ENCODE results near the gene CCDC38.

The CCDC38 gene

GRCh38 chr12:95982602-95983001 is 40.2 kb upstream of the CCDC38 start:
- no peak overlapping the region for H2AFZ ChIP-seq (ENCODE audit: low read length)
- H3K4me1 ChIP-seq (ENCODE audit: insufficient read depth, low read length, severe bottlenecking), result no peaks in the 10 kb centered on the region
- TF ChIP-seq CTCF (IDR thresholded peaks at IDR 0.05; ENCODE audit: low read length) (no peak), EZH2 (IDR thresholded peaks at IDR 0.05; ENCODE audit: borderline replicate concordance, low read length) (no peak)
- H3K4me3 ChIP-seq (ENCODE audit: low read depth, low read length, poor library complexity, severe bottlenecking), result no peak overlapping the region
- no peaks in the 10 kb centered on the region for H4K20me1 ChIP-seq (ENCODE audit: insufficient read depth, low read length)
- no peak overlapping the region for H3K9ac ChIP-seq (ENCODE audit: low read length)
- no peak overlapping the region for H3K27ac ChIP-seq (ENCODE audit: low read depth, low read length, poor library complexity, severe bottlenecking)
- H3K4me2 ChIP-seq (ENCODE audit: low read length), result no peak overlapping the region
- H3K9me3 ChIP-seq (ENCODE audit: low read length), result no peaks in the 10 kb centered on the region
- no peaks in the 10 kb centered on the region for H3K79me2 ChIP-seq (ENCODE audit: insufficient read depth, low read length)
- no peaks in the 10 kb centered on the region for H3K36me3 ChIP-seq (ENCODE audit: insufficient read depth, low read length)
- H3K27me3 ChIP-seq (ENCODE audit: insufficient read depth, low read length), result no peaks in the 10 kb centered on the region
- H3F3A ChIP-seq (ENCODE audit: insufficient read depth, low read length), result no peaks in the 10 kb centered on the region
- no peaks in the 10 kb centered on the region for H3K9me2 ChIP-seq (ENCODE audit: low read depth, low read length)

- Histone ChIP-seq H3K9me2 (ENCODE audit: low read depth, low read length) (no peaks in the 10 kb centered on the region), H3K9ac (ENCODE audit: low read length) (no peak overlapping the region), H3K27ac (ENCODE audit: low read depth, low read length, poor library complexity, severe bottlenecking) (no peak overlapping the region), H3K4me2 (ENCODE audit: low read length) (no peak overlapping the region), H4K20me1 (ENCODE audit: insufficient read depth, low read length) (no peaks in the 10 kb centered on the region), H2AFZ (ENCODE audit: low read length) (no peak overlapping the region), H3K9me3 (ENCODE audit: low read length) (no peaks in the 10 kb centered on the region), H3K36me3 (ENCODE audit: insufficient read depth, low read length) (no peaks in the 10 kb centered on the region), H3K79me2 (ENCODE audit: insufficient read depth, low read length) (no peaks in the 10 kb centered on the region), H3K27me3 (ENCODE audit: insufficient read depth, low read length) (no peaks in the 10 kb centered on the region), H3F3A (ENCODE audit: insufficient read depth, low read length) (no peaks in the 10 kb centered on the region), H3K4me1 (ENCODE audit: insufficient read depth, low read length, severe bottlenecking) (no peaks in the 10 kb centered on the region), H3K4me3 (ENCODE audit: low read depth, low read length, poor library complexity, severe bottlenecking) (no peak overlapping the region)
- TF ChIP-seq EZH2 (IDR thresholded peaks at IDR 0.05; ENCODE audit: borderline replicate concordance, low read length) (no peak), CTCF (IDR thresholded peaks at IDR 0.05; ENCODE audit: low read length) (no peak)
Observed at GRCh38 chr12:95980437-95980836, 38.0 kb upstream of the CCDC38 start.

GRCh38 chr12:95978774-95979173 is 36.4 kb upstream of the CCDC38 start:
- Histone ChIP-seq H3K9me2 (ENCODE audit: low read depth, low read length) (no peaks in the 10 kb centered on the region), H3K27ac (ENCODE audit: low read depth, low read length, poor library complexity, severe bottlenecking) (no peak overlapping the region), H3K4me3 (ENCODE audit: low read depth, low read length, poor library complexity, severe bottlenecking) (no peak overlapping the region), H4K20me1 (ENCODE audit: insufficient read depth, low read length) (no peaks in the 10 kb centered on the region), H2AFZ (ENCODE audit: low read length) (no peak overlapping the region), H3K4me2 (ENCODE audit: low read length) (no peak overlapping the region), H3K9ac (ENCODE audit: low read length) (no peak overlapping the region), H3K27me3 (ENCODE audit: insufficient read depth, low read length) (no peaks in the 10 kb centered on the region), H3K9me3 (ENCODE audit: low read length) (no peaks in the 10 kb centered on the region), H3K79me2 (ENCODE audit: insufficient read depth, low read length) (no peaks in the 10 kb centered on the region), H3K4me1 (ENCODE audit: insufficient read depth, low read length, severe bottlenecking) (no peaks in the 10 kb centered on the region), H3K36me3 (ENCODE audit: insufficient read depth, low read length) (no peaks in the 10 kb centered on the region), H3F3A (ENCODE audit: insufficient read depth, low read length) (no peaks in the 10 kb centered on the region)
- TF ChIP-seq EZH2 (IDR thresholded peaks at IDR 0.05; ENCODE audit: borderline replicate concordance, low read length), result no peak
- no peak for TF ChIP-seq CTCF (IDR thresholded peaks at IDR 0.05; ENCODE audit: low read length)
